IPS DF 6.9 (cell line): ENCODE results near the gene USP40.

ENCODE experiments used
- DNase-seq: peaks from one replicate; pipeline ENCODE4 v3.0.0-alpha.2; 2013; ENCODE audit warnings: low read depth, low spot score
- H3K27ac ChIP-seq: one replicate; pipeline ENCODE4 v1.5.1; 2013; ENCODE audit warnings: low read length, control low read depth
- H3K27me3 ChIP-seq: 2 replicates; pipeline ENCODE4 v1.6.1; 2013; ENCODE audit warnings: mild to moderate bottlenecking, low read length; ENCODE audit not compliant: control insufficient read depth, insufficient read depth
- H3K36me3 ChIP-seq: 2 replicates; pipeline ENCODE4 v1.6.1; 2013; ENCODE audit warnings: low read length; ENCODE audit not compliant: control insufficient read depth, insufficient read depth
- H3K4me1 ChIP-seq: 2 replicates; pipeline ENCODE4 v1.6.1; 2013; ENCODE audit warnings: low read length; ENCODE audit not compliant: control insufficient read depth, insufficient read depth
- H3K4me3 ChIP-seq: 2 replicates; pipeline ENCODE4 v1.5.1; 2013; ENCODE audit warnings: mild to moderate bottlenecking, low read length
- H3K9me3 ChIP-seq: 2 replicates; pipeline ENCODE4 v1.6.1; 2013; ENCODE audit warnings: low read length, inconsistent platforms; ENCODE audit not compliant: control insufficient read depth, insufficient read depth
- WGBS: extraction: QIAGEN DNeasy Blood & Tissue Kit; methylation state at CpG from one replicate; pipeline ENCODE4 v1.1.7; 2013; ENCODE audit warnings: mixed read lengths, missing lambda C conversion rate; ENCODE audit not compliant: insufficient read length, insufficient coverage; 5-methylcytosine and 5-hydroxymethylcytosine counted together

Gene USP40

GRCh38 chr2:233468047-233468740, 98.4 kb downstream of the USP40 start:
- no CpG with 5 or more reads among the region's 22 CpGs for WGBS
- H3K9me3 ChIP-seq: no peaks in the 10 kb centered on the region
- no peak overlapping the region for H3K27ac ChIP-seq
- H3K4me3 ChIP-seq: no peak overlapping the region
- H3K27me3 ChIP-seq: no peaks in the 10 kb centered on the region
- DNase-seq: no peak
- H3K4me1 ChIP-seq: no peaks in the 10 kb centered on the region
- peaks cover 7% of the 10 kb centered on the region for H3K36me3 ChIP-seq

- Histone ChIP-seq H3K27ac (no peak overlapping the region), H3K36me3 (peaks cover 12% of the 10 kb centered on the region), H3K4me1 (no peaks in the 10 kb centered on the region), H3K4me3 (no peak overlapping the region), H3K27me3 (no peaks in the 10 kb centered on the region), H3K9me3 (no peaks in the 10 kb centered on the region)
- no peak for DNase-seq
- WGBS: no CpG with 5 or more reads among the region's 20 CpGs
These were observed 99.5 kb downstream of the USP40 start for GRCh38 chr2:233466991-233467603.

DNA sequence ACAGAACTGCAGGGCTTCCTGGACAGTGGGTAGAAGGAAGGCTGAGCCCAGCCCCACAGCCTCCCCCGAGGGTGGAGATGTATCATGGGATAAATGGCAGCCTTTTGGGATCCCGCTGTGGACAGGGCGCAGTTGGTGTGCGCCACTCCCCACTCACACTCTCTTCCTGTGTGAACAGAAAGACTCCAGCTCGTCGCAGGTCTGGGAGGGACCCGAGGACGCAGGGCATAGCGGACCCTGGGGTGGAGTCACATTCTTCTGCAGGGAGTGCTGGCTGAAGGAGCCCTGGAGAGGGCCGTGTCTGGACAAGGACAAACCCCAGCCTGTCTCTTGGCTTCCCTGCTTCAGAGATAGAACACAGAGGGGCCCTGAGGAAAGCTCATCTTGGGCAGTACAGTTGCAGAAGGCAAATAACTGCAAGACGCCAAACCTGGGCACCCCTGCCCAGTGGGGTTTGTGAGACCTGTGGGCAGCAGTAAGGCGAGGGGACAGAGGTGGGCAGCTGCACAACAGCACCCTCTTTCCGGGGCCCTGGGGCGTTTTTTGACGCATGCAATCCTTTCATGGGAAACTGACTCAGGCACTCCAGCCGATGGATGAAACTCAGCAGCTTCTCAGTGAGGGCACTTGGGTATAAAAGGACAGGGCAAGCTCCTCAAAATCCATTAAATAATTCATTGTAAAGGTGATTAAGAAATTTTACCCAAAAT, 101.9 kb downstream of the USP40 start:
- H3K4me1 ChIP-seq: no peaks in the 10 kb centered on the region
- peaks cover 12% of the 10 kb centered on the region for H3K36me3 ChIP-seq
- no CpG with 5 or more reads among the region's 16 CpGs for WGBS
- DNase-seq: no peak
- no peaks in the 10 kb centered on the region for H3K9me3 ChIP-seq
- no peak overlapping the region for H3K4me3 ChIP-seq
- H3K27me3 ChIP-seq: no peaks in the 10 kb centered on the region
- no peak overlapping the region for H3K27ac ChIP-seq

- WGBS: no CpG with 5 or more reads among the region's 19 CpGs
- Histone ChIP-seq H3K4me3 (no peak overlapping the region), H3K27ac (no peak overlapping the region), H3K36me3 (peaks cover 9% of the 10 kb centered on the region), H3K27me3 (no peaks in the 10 kb centered on the region), H3K9me3 (no peaks in the 10 kb centered on the region), H3K4me1 (no peaks in the 10 kb centered on the region)
- no peak for DNase-seq
These were observed 102.5 kb downstream of the USP40 start for GRCh38 chr2:233464056-233464455.

DNA sequence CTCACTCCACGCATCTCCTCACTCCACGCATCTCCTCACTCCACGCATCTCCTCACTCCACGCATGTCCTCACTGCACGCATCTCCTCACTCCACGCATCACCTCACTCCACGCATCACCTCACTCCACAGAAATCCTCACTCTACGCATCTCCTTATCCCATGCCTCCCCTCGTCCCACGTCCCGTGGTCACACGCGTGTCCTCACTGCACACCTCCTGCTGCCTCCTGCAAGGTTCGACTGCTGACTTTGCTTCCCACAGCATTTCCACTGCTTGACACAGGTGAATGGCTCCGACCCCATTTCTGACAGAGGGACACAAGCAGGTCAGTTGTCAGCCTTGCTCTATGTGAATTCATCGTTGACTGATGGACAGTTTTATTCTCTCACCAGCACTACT, 103.0 kb downstream of the USP40 start:
- WGBS: 100% methylated on average over 11 of the region's 16 CpGs
- peaks cover 9% of the 10 kb centered on the region for H3K36me3 ChIP-seq
- no peaks in the 10 kb centered on the region for H3K27me3 ChIP-seq
- H3K4me3 ChIP-seq: no peak overlapping the region
- H3K27ac ChIP-seq: no peak overlapping the region
- H3K4me1 ChIP-seq: no peaks in the 10 kb centered on the region
- no peak for DNase-seq
- no peaks in the 10 kb centered on the region for H3K9me3 ChIP-seq

DNA sequence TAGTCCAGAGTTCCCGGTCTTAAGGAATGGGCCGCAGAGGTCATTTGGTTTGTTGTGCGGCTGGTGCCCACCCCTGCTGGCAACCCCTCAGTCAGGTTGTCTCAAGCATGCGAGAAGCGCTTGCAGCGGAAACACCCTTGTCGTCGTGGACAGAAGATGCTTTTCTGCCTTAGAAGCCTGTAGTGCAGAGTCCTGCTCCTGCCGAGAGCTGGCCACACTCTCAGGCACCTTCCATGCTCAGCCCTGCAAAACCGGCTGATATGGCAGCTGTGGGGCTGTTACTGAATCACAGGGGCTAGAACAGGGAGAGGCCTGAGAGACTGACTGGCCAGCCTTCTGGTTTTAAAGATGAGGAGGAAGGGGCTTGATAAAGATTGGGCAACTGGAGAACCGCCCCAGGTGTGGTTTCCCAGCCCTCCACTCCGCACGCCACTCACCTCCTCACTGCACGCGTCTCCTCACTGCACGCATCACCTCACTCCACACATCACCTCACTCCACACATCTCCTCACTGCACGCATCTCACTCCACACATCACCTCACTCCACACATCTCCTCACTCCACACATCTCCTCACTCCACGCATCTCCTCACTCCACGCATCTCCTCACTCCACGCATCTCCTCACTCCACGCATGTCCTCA, 103.6 kb downstream of the USP40 start:
- no peaks in the 10 kb centered on the region for H3K4me1 ChIP-seq
- H3K4me3 ChIP-seq: no peak overlapping the region
- H3K9me3 ChIP-seq: no peaks in the 10 kb centered on the region
- WGBS: 99% methylated on average over 7 of the region's 21 CpGs
- H3K36me3 ChIP-seq: peaks cover 9% of the 10 kb centered on the region
- no peak for DNase-seq
- no peaks in the 10 kb centered on the region for H3K27me3 ChIP-seq
- H3K27ac ChIP-seq: no peak overlapping the region

DNA sequence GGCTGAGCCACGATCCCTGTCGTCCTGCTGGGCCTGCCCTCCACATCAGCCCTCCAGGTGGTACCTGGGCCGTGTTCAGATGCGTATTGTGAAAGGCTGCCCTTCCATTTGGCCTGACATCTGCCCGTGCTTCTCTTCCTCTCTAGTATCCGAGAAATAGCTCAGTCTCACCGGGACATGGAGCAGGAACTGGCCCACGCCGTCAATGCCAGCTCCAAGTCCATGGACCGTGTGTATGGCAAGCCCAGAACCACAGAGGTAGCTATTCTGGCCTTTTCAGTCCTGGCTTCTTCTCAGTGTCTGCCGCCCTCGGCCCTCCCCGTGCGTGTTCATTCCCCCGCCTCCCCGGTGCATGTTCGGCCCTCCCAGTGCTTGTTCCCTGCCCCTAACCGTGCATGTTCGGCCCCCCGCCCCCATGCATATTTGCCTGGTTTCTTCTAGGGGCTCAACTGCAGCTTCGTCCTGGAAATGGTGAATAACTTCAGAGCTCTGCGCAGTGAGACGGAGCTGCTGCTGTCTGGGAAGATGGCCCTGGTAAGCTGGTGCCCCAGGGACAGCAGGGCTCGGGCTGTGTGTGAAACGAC, 104.3 kb downstream of the USP40 start:
- H3K4me3 ChIP-seq: no peak overlapping the region
- DNase-seq: no peak
- no CpG with 5 or more reads among the region's 25 CpGs for WGBS
- H3K4me1 ChIP-seq: no peaks in the 10 kb centered on the region
- H3K27ac ChIP-seq: no peak overlapping the region
- peaks cover 9% of the 10 kb centered on the region for H3K36me3 ChIP-seq
- no peaks in the 10 kb centered on the region for H3K27me3 ChIP-seq
- H3K9me3 ChIP-seq: no peaks in the 10 kb centered on the region

DNA sequence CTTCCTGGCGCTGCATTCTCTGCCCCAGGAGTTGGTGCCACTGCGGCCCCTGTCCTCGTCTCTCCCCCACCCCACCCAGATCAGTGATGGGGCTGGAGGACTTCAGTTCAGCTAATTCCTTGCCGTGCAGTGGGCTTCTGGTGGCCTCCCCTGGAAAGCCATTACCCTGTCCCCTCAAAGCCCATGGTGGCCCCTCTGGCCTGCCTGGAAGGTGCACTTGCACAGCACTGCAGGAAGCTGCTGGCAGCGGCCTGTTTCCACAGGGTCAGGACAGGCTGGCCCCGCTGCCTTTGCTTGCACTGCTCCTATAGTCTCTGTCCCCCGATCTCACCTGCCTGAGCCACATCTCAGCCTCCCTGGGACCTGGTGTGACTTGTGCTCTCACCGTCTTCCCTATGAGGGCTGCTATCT, 105.1 kb downstream of the USP40 start:
- no peak overlapping the region for H3K27ac ChIP-seq
- no peaks in the 10 kb centered on the region for H3K27me3 ChIP-seq
- H3K4me1 ChIP-seq: no peaks in the 10 kb centered on the region
- peaks cover 9% of the 10 kb centered on the region for H3K36me3 ChIP-seq
- H3K4me3 ChIP-seq: no peak overlapping the region
- no peak for DNase-seq
- H3K9me3 ChIP-seq: no peaks in the 10 kb centered on the region
- whole genome bisulfite sequencing: no CpG with 5 or more reads among the region's 8 CpGs

DNA sequence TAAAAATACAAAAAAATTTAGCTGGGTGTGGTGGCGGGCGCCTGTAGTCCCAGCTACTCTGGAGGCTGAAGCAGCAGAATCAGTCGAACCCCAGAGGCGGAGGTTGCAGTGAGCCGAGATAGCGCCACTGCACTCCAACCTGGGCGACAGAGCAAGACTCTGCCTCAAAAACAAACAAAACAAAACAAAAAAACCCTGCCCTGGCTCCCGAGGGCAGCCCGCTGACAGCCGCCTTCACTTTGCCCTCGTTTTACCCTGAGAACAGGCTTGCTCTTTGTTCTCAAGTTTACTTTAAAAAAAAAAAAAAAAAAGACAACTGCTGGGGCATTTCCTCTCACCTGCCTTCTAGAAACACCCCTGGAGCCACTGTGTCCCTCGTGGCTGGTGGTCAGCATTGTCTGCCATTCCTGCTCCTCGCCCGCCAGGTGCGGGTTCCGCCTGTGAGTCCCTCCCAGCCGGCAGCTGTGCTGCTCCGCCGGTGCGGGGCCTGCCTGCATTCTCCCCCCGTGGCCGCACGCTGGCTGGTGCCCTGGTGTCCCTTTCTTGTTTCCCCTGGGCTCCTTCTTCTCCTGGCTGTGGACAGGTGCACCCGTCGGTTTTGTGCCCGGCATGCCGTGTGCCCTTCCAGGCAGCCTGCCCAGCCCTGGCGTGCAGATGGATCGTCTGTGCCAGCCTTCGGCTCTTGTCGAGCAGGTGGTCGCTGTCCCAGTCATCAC, 105.7 kb downstream of the USP40 start:
- H3K27me3 ChIP-seq: no peaks in the 10 kb centered on the region
- H3K36me3 ChIP-seq: peaks cover 9% of the 10 kb centered on the region
- WGBS: no CpG with 5 or more reads among the region's 32 CpGs
- no peak for DNase-seq
- no peaks in the 10 kb centered on the region for H3K4me1 ChIP-seq
- no peak overlapping the region for H3K27ac ChIP-seq
- H3K4me3 ChIP-seq: no peak overlapping the region
- H3K9me3 ChIP-seq: no peaks in the 10 kb centered on the region

- peaks cover 9% of the 10 kb centered on the region for H3K36me3 ChIP-seq
These were observed 107.2 kb downstream of the USP40 start for GRCh38 chr2:233459426-233459825.

More at GRCh38 chr2:233459426-233459825, 107.2 kb downstream of the USP40 start:
- no peak for DNase-seq
- Histone ChIP-seq H3K9me3 (no peaks in the 10 kb centered on the region), H3K27me3 (no peaks in the 10 kb centered on the region), H3K4me1 (no peaks in the 10 kb centered on the region), H3K27ac (no peak overlapping the region), H3K4me3 (no peak overlapping the region)
- WGBS: no CpG with 5 or more reads among the region's 10 CpGs
